ENCODE data around the gene CLIC1.

Gene CLIC1

GRCh38 chr6:31707701-31708100, 28.6 kb downstream of the CLIC1 start:
- in situ Hi-C loops (cut with HindIII; ENCODE audit: low pct_ligation_motif_present, low sequenced_read_pairs) = no loop called here
- Histone ChIP-seq H3K36me3 (replicated peaks) (no peaks in the 10 kb centered on the region), H3K4me3 (ENCODE audit: low read depth, low read length) (no peak overlapping the region), H3K27me3 (replicated peaks) (no peaks in the 10 kb centered on the region), H3K27ac (no peak overlapping the region)
- no peak for TF ChIP-seq CTCF (IDR thresholded peaks at IDR 0.05; ENCODE audit: low read depth, low read length, missing control alignments)
- no peak for DNase-seq

GRCh38 chr6:31706599-31706998, 29.7 kb downstream of the CLIC1 start, which contains the start of gene LY6G6F:
TSS of gene LY6G6F (plus strand) at chr6:31706866. CDS start at chr6:31706907, 41 bp downstream.
- in situ Hi-C loops (cut with HindIII; ENCODE audit: low pct_ligation_motif_present, low sequenced_read_pairs) = no loop called here
- TF ChIP-seq CTCF (IDR thresholded peaks at IDR 0.05; ENCODE audit: low read depth, low read length, missing control alignments) = no peak

GRCh38 chr6:31705931-31706330, 30.4 kb downstream of the CLIC1 start:
- H3K4me3 ChIP-seq (ENCODE audit: low read depth, low read length) = no peak overlapping the region
- H3K27ac ChIP-seq = no peak overlapping the region
- in situ Hi-C loops (cut with HindIII; ENCODE audit: low pct_ligation_motif_present, low sequenced_read_pairs) = no loop called here
- no peaks in the 10 kb centered on the region for H3K27me3 ChIP-seq (replicated peaks)
- no peak for TF ChIP-seq CTCF (IDR thresholded peaks at IDR 0.05; ENCODE audit: low read depth, low read length, missing control alignments)
- no peak for DNase-seq
- peaks cover under 1% of the 10 kb centered on the region for H3K36me3 ChIP-seq (replicated peaks)

More at GRCh38 chr6:31706599-31706998, 29.7 kb downstream of the CLIC1 start, which contains the start of gene LY6G6F:
- Histone ChIP-seq H3K27ac (no peak within 1 kb of the TSS), H3K4me3 (ENCODE audit: low read depth, low read length) (no peak within 1 kb of the TSS), H3K36me3 (replicated peaks) (no peaks in the 10 kb centered on the region), H3K27me3 (replicated peaks) (no peaks in the 10 kb centered on the region)
- no peak for DNase-seq

GRCh38 chr6:31702819-31703716, 33.3 kb downstream of the CLIC1 start, which contains the start of gene ABHD16A:
TSS of gene ABHD16A (minus strand) at chr6:31703324. CDS start at chr6:31703281, 43 bp downstream.
- Histone ChIP-seq H3K4me3 (ENCODE audit: low read depth, low read length) (peak within 1 kb of the TSS; percentile 92), H3K27me3 (replicated peaks) (no peaks in the 10 kb centered on the region), H3K36me3 (replicated peaks) (peaks cover 4% of the 10 kb centered on the region), H3K27ac (peak within 1 kb of the TSS; percentile 84)
- peak; percentile 11 for TF ChIP-seq CTCF (IDR thresholded peaks at IDR 0.05; ENCODE audit: low read depth, low read length, missing control alignments)
- DNase-seq = peak; percentile 98
- in situ Hi-C loops (cut with HindIII; ENCODE audit: low pct_ligation_motif_present, low sequenced_read_pairs) = no loop called here

GRCh38 chr6:31702405-31702818, 33.9 kb downstream of the CLIC1 start:
- peak overlapping the region; percentile 84 for H3K27ac ChIP-seq
- no peaks in the 10 kb centered on the region for H3K27me3 ChIP-seq (replicated peaks)
- in situ Hi-C loops (cut with HindIII; ENCODE audit: low pct_ligation_motif_present, low sequenced_read_pairs) = no loop called here
- peaks cover 7% of the 10 kb centered on the region for H3K36me3 ChIP-seq (replicated peaks)
- no peak for TF ChIP-seq CTCF (IDR thresholded peaks at IDR 0.05; ENCODE audit: low read depth, low read length, missing control alignments)
- H3K4me3 ChIP-seq (ENCODE audit: low read depth, low read length) = peak overlapping the region; percentile 92
- peak; percentile 13 for DNase-seq

Measured in brain microvascular endothelial cell (primary cell).